IPS-18c (cell line): ENCODE measurements around the gene FOXO6.

Source experiments
- H3K4me3 ChIP-seq: 2 replicates; pipeline ENCODE4 v1.7.0; 2013; ENCODE audit warnings: low read depth, mild to moderate bottlenecking, low read length, moderate library complexity; ENCODE audit not compliant: insufficient read depth
- H3K9me3 ChIP-seq: one replicate; pipeline ENCODE4 v1.6.1; 2013; ENCODE audit warnings: mild to moderate bottlenecking, low read length, moderate library complexity; ENCODE audit not compliant: control insufficient read depth, insufficient read depth

Gene FOXO6

GRCh38 chr1:41404308-41404761, 43.1 kb downstream of the FOXO6 start:
- H3K9me3 ChIP-seq: peaks cover 4% of the 10 kb centered on the region
- no peak overlapping the region for H3K4me3 ChIP-seq

DNA sequence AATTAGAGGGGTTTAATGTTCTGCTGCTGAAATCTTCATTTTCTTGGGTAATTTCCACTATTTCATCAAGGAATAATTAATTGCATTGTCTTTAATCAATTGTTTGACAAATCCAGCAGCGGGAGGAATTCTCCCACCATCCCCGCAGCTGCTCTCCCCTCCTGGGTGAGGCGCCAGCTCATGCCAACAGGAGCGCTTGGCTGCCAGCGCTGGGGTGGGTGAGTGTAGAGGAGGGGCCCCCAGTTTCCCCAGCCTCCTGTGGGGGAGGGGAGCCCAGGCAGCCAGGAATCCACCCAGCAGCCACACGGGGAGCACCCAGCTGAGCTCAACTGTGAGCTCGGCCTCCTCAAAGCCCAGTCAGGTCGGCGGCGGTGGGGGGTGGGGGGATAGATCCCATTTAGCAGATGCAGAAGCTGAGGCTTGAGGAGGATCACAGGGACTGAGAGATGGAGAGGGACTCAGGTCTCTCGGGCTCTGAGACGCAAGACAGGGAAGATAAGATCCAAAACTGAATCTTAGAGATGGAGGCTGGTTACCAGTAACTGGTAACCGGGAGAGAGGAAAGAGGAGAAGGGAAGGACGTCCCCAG, 46.5 kb downstream of the FOXO6 start:
- Histone ChIP-seq H3K4me3 (no peak overlapping the region), H3K9me3 (no peaks in the 10 kb centered on the region)

DNA sequence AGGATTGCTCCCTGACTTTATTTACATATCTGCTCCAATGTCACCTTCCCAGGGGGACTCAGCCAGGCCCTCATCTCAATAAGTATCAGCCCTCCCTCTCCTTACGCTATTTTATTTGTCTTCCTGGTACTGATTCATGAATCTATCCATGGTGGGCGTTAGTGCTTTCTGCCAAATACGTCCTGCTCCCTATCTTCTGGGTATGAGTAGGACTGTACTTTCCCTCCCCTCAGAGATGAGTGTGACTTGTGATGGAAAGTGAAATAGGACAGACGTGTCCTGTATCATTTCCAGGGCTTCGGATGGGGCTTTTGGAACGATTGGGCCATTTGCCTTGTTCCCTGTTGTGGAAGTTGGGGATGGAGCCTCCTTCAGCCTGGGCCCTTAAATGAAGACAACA, 47.5 kb downstream of the FOXO6 start:
- Histone ChIP-seq H3K4me3 (no peak overlapping the region), H3K9me3 (no peaks in the 10 kb centered on the region)

GRCh38 chr1:41409825-41410224, 48.6 kb downstream of the FOXO6 start:
- no peak overlapping the region for H3K4me3 ChIP-seq
- no peaks in the 10 kb centered on the region for H3K9me3 ChIP-seq

DNA sequence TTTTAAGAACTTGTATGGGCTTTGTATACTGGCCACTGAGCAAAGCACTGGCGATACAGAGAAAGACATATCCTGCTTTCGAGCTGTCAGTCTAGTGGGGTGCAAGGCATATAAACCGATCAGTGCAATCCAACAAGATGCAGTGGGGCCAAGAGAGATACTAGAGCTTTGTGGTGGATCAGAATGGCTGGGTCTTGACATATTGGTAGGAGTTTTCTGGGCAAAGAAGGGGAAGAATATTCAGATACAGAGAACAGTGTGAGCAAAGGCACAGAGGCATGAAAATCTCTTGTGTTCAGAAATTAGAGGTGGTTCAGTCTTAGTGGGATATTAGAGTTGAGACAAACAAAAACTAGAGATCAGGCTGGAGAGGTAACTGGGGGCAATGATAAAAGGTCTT, 49.2 kb downstream of the FOXO6 start:
- no peak overlapping the region for H3K4me3 ChIP-seq
- no peaks in the 10 kb centered on the region for H3K9me3 ChIP-seq

- Histone ChIP-seq H3K4me3 (no peak overlapping the region), H3K9me3 (no peaks in the 10 kb centered on the region)
These were observed 50.0 kb downstream of the FOXO6 start for GRCh38 chr1:41411229-41411628.

DNA sequence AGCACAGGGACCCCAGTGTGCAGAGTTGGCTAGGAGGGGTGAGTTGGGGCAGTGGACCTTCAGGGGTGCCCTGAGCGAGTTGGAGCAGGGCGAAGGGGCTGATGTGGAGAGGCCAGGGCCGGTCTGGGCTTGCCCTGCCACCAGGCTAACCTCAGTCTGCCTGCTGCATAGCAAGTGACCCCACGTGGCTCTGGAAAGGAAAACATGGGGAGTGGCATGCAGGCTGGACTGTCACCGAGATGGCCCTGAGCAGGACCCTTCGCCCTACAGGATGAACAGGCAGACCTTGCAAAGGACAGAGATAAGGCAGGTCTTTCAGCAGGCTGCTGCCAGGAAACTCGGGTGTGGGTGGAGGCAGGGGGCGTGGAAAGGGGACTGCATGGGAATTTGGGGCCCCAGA, 51.5 kb downstream of the FOXO6 start:
- no peak overlapping the region for H3K4me3 ChIP-seq

GRCh38 chr1:41413748-41414281, 52.6 kb downstream of the FOXO6 start:
- H3K9me3 ChIP-seq: no peaks in the 10 kb centered on the region
- no peak overlapping the region for H3K4me3 ChIP-seq

More for the DNA sequence above, 51.5 kb downstream of the FOXO6 start:
- H3K9me3 ChIP-seq: no peaks in the 10 kb centered on the region

DNA sequence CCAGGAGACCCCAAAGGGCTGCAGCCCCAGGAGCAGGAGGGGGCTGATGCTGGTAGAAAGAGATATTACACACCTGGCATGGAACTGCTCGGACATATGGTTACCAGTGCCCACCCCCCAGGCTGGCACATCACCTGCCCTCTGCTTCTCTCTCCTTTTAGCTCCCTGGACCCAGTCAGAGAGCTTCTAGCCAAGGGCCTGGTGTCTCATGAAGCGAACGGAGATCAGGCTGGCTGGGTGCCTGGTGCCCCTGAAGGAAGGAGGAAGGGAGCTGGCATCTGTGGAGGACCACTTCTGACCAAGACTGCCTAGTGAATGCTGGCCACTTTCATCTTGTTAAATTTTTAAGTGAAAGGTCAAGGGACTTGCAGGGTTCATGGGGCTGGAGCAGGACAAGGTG, 53.1 kb downstream of the FOXO6 start:
- Histone ChIP-seq H3K9me3 (no peaks in the 10 kb centered on the region), H3K4me3 (no peak overlapping the region)

DNA sequence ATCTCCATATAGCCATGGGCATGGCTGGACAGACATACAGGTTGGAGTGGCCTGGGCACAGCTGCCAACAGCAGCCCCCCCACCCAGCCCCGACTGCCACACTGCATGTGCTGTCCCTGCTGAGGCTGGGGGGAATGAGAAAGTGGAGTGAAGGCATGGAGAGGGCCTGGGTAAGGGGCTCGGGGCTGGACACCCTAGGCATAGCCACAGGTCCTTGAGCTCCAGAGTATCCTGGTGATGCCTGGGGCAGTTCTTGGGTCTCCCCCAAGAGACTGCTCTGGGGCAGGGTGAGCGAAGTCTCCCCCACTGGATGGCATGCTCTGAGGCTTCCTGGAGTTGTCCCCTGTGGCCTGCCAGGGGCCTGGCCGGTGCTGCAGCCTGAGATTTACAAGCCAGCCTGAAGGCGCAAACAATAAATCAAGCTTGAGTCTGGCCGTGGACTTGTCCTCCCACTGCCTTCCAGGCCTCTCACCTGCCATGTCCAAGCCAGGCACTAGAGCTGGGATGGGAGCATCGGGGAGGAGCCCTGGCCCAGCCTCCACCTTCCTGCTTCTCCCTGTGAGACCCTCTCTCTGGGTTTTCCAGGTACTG, 53.6 kb downstream of the FOXO6 start:
- H3K4me3 ChIP-seq: no peak overlapping the region
- H3K9me3 ChIP-seq: no peaks in the 10 kb centered on the region

DNA sequence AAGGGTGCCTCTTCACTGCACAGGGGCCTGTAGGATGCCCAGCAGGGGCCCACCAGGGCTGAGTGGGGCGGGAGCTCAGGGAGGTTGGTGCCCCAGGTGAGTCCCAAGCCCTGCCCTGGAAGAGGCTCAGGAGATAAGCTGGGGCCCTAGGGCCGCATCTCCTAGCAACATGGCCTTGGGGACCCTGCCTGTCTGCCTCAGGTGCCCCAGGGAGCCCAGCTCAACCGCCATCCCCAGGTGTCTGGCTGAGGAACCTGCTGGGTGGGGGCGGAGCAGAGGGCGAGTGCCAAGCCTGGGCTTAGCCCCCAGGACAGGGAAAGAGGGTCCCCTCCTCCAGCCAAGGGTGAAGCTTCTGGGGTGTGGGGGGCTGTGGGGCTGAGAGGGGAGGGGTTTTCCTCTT, 54.8 kb downstream of the FOXO6 start:
- H3K9me3 ChIP-seq: no peaks in the 10 kb centered on the region
- no peak overlapping the region for H3K4me3 ChIP-seq

DNA sequence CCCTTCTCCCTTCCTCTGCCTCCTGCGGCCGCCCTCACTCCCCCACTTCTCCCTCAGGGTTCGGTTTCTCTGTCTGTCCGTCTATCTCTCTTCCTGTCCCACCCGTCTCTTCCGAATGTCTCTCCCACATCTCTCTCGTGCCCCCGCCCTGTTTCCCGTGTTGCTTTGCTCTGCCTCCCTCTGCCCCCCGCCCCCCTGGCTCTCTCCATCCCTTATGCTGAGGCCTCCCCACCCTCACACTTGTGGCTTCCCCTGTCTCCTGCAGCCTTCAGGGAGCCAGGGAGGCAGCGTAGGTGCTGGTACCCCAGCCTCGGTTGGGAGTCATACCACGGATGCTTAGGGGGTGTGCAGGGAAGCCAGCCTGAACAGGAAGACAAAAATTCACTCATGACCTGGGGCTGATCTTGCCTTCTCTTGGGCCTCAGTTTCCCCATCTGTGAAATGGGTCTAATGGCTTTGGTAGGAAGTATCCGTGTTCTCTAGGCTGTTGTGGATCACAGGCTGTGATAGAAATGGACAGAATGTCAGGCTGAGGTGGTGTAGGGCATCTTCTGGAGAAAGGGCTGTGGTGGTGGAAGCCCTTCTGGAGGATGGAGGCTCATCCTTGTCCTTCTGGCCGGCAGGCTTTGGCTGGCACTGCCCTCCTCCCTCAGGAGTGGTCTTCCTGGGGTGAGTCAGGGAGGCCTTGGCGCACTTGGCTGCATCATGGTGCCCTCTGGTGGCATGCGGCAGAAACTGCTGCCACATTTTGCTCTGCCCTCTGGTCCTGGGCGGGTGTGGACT, 55.5 kb downstream of the FOXO6 start:
- no peaks in the 10 kb centered on the region for H3K9me3 ChIP-seq

GRCh38 chr1:41417335-41417682, 56.1 kb downstream of the FOXO6 start:
- Histone ChIP-seq H3K4me3 (no peak overlapping the region), H3K9me3 (no peaks in the 10 kb centered on the region)

More for the DNA sequence above, 55.5 kb downstream of the FOXO6 start:
- no peak overlapping the region for H3K4me3 ChIP-seq

DNA sequence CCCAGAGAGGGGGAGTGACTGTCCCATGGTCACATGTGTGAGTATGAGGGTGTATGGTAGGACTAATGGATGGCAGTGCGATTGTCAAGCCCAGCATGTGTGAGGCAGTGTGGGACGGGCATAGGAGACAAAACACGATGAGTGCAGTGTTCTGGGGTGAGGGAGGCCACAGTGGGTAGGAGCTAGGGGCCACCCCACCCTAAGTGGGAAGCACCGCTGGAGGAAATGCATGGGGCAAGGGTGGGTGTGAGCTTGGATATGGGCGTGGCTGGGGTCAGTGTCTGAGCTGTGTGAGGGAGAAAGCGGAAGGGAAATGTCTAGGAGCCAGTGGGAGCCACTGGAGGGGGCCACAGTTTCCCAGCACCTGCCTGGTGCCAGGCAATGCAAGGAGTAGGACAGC, 56.5 kb downstream of the FOXO6 start:
- Histone ChIP-seq H3K9me3 (no peaks in the 10 kb centered on the region), H3K4me3 (no peak overlapping the region)

GRCh38 chr1:41418857-41419583, 57.8 kb downstream of the FOXO6 start:
- Histone ChIP-seq H3K4me3 (no peak overlapping the region), H3K9me3 (no peaks in the 10 kb centered on the region)

GRCh38 chr1:41419584-41420295, 58.5 kb downstream of the FOXO6 start:
- H3K9me3 ChIP-seq: no peaks in the 10 kb centered on the region
- H3K4me3 ChIP-seq: no peak overlapping the region

DNA sequence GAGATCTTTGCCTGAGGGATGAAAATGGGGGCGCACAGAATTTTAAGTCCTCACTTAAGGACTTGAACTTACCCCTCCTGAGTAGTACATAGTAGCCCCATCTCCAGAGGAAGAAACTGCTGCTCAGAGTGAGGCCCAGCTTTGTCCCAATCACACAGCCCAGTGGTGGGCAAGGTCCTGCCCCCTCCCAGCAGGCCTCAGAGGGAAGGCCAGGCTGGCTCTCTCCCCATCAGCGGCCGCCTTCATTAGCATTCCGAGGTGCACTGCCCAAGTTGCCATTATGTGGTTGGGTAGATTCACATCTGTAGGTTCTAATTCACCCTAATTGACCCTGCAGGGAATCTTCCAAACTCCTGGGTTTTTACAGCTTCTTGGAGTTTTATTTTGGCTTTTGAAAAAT, 59.1 kb downstream of the FOXO6 start:
- no peak overlapping the region for H3K4me3 ChIP-seq
- H3K9me3 ChIP-seq: no peaks in the 10 kb centered on the region
